BJ (cell line): Measurements from ENCODE around the gene CD226. TPM values are rescaled to one million over a fixed set of nuclear protein-coding genes. Genes with fewer than 3 reads are reported as not detected.

ENCODE experiments used
- CTCF ChIA-PET: fragments of 350-600 bp; formaldehyde crosslinking; extraction: SDS; loops from one replicate; lab custom pipeline; 2021; ENCODE audit warnings: antibody characterized with exemption, inconsistent platforms; lab: Yijun Ruan, JAX
- POLR2A ChIA-PET: fragments of 300-600 bp; sonication (Branson Sonifier 250); formaldehyde crosslinking; extraction: SDS; loops from one replicate; lab custom pipeline; 2021; ENCODE audit warnings: antibody characterized with exemption; lab: Charles Lee
- DNase-seq: peaks from one replicate; pipeline ENCODE4 v3.0.0-alpha.2; 2011; ENCODE audit warnings: low read depth
- H3K27me3 ChIP-seq: 2 replicates; pipeline ENCODE4 v1.6.0; 2011; ENCODE audit warnings: low read length; ENCODE audit not compliant: control insufficient read depth, insufficient read depth
- H3K36me3 ChIP-seq: 2 replicates; pipeline ENCODE4 v1.5.1; 2011; ENCODE audit warnings: low read length; ENCODE audit not compliant: control insufficient read depth, insufficient read depth
- H3K4me3 ChIP-seq: 2 replicates; pipeline ENCODE4 v1.5.1; 2011; ENCODE audit warnings: low read depth, mild to moderate bottlenecking, control low read depth, low read length
- polyA plus RNA-seq: library from polyadenylated mRNA; depleted of rRNA; stranded (reverse); fragments of >200 nt; gene quantifications from 2 replicates; pipeline ENCODE4 v1.2.3, GENCODE V29; 2011
- TF ChIP-seq, protein P1 (sequence below): IDR thresholded peaks from 2 replicates; pipeline ENCODE4 v1.5.1; 2011; ENCODE audit warnings: low read depth, mild to moderate bottlenecking, control low read depth, inconsistent platforms, low read length, moderate library complexity; ENCODE audit not compliant: insufficient read depth

Gene CD226
- polyA plus RNA-seq, 1 experiment: 0.13 TPM

DNA sequence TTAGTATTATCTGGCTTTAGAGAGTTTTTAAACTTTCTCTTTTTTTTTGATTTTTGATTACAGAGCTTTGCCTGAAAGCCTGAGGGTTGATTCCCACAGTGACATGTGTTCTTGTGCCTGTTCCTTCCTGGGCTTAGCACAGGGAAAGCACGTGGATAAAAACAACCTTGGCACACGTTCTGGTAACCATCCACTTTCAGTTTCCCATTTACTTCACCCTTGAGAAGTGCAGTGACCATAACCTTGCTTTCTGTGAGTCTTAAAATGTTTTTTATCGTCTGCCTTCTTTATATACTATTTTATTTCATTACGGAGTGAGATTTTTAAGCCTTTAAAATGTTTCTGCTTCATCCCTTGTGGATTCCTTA lies 11.5 kb downstream of the CD226 start:
- TF ChIP-seq, protein P1, sequence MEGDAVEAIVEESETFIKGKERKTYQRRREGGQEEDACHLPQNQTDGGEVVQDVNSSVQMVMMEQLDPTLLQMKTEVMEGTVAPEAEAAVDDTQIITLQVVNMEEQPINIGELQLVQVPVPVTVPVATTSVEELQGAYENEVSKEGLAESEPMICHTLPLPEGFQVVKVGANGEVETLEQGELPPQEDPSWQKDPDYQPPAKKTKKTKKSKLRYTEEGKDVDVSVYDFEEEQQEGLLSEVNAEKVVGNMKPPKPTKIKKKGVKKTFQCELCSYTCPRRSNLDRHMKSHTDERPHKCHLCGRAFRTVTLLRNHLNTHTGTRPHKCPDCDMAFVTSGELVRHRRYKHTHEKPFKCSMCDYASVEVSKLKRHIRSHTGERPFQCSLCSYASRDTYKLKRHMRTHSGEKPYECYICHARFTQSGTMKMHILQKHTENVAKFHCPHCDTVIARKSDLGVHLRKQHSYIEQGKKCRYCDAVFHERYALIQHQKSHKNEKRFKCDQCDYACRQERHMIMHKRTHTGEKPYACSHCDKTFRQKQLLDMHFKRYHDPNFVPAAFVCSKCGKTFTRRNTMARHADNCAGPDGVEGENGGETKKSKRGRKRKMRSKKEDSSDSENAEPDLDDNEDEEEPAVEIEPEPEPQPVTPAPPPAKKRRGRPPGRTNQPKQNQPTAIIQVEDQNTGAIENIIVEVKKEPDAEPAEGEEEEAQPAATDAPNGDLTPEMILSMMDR: no peak
- ChIA-PET POLR2A (no interaction called here), CTCF (no interaction called here)
- Histone ChIP-seq H3K4me3 (no peak overlapping the region), H3K36me3 (no peaks in the 10 kb centered on the region), H3K27me3 (no peaks in the 10 kb centered on the region)
- DNase-seq: no peak

DNA sequence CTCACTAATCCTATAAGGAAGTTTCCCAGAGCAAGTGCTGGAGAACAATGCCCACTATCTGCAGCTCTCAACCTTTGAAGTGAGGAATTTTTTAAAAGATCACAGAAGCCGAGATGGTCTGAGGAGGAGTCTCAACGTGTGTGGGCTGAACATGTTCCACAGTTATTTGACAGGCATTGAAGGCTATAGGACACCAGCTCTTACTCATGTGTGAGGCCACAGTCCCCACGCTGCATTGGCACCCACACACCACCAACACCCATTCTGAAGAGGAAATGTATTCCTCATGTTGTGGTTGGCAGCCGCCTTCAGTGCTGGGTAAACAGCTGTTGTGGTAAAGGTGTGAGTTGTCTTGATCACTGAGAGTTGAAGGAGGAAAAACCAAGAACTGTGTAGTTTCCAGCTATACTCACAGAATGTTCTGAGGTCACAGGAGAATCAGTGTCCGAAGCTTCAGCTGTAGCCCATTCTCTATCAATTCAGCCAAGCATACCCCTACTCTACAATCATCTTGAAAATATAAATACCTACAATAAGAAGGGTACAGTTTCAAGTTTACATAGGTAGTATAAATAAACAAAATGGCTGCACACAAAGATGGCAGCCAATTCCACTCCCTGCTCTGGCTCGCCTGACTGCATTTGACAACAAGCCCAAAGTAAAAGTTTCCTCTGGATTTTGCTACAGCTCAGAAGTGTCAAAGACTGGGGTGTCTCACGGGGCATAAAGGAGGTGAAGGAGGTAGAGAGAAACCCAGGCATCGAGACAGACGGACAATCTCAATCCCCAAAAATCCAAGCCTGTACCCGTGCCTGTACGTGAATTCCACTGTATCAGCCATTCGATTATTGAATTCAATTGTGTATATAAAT lies 12.1 kb downstream of the CD226 start:
- Histone ChIP-seq H3K27me3 (no peaks in the 10 kb centered on the region), H3K36me3 (no peaks in the 10 kb centered on the region), H3K4me3 (no peak overlapping the region)
- no peak for DNase-seq
- CTCF ChIA-PET: interaction anchor here (2.0 kb wide), 1 partner anchor 19 kb away, joined by 6 read pairs; no protein-coding TSS in a partner anchor
- TF ChIP-seq, protein P1: no peak
- POLR2A ChIA-PET: interaction anchor here (0.5 kb wide), 1 partner anchor 12 kb away, joined by 4 read pairs; the partner anchor contains the start of gene CD226

DNA sequence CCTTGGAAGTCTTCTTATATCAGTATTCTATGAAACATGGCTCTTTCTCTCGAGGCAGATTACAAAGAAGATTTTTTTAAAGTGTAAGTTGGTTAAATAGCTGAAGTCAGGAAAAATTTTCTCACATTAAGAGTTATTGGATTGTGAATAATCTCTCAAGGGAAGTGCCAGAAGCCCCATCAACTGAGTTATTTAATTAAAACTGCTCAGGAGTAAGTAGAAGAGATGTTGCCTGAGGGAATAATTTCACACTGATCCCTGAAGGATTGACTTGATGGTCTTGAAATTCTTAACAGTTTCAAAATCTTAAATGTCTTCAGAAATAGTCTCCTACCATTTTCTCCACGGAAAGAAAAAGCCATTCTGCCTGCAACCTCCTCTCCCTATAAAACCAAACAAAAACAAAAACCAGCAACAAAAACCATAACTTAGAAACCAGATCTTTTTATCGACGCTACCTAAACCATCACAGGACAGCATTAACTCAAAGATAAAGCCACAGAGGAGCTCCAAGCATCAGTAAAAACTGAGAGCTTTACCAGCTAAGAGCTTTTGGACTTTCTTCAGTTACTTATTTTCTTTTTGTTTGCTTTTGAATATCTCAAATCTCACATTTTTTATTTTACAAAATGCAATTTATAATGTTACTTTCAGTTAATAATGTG lies 12.9 kb downstream of the CD226 start:
- no peak overlapping the region for H3K4me3 ChIP-seq
- no peaks in the 10 kb centered on the region for H3K36me3 ChIP-seq
- no peaks in the 10 kb centered on the region for H3K27me3 ChIP-seq
- ChIA-PET CTCF (interaction anchor here (2.0 kb wide), 1 partner anchor 18 kb away, joined by 6 read pairs; no protein-coding TSS in a partner anchor), POLR2A (interaction anchor here (0.5 kb wide), 1 partner anchor 13 kb away, joined by 4 read pairs; the partner anchor contains the start of gene CD226)
- TF ChIP-seq, protein P1: no peak
- DNase-seq: no peak

DNA sequence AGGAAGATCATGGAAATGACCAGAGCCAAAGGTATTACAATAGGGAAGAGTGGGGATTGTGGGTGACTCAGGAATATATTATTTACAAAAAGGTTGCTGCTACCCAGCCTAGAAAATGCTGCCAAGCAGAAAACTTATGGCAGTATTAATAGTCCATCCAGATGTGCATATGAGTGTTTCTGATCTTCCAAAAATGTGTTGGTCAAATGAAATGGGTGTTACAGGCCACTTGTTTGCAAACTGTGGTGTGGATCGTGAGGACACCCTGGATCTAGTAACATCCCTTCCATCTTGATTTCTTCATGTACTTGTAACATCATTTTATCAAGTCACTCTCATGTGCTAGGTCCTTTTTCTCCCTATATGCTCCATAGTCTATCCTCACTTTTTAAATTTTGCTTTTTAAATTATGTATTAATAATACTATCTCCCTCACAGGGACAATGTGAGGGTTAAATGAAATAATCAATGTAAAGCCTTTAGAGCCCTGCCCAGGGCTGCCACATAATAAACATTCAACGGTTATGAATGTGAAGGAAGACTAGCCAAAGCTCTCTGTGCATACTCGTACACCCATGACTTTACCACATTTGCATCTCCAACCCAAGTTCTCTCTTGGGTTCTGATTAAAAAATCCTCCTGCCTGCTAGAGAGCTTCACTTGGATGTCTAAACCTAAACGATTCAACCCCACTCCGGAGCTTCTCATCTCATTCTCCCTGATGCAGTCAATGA lies 18.5 kb downstream of the CD226 start:
- Histone ChIP-seq H3K27me3 (no peaks in the 10 kb centered on the region), H3K4me3 (no peak overlapping the region), H3K36me3 (no peaks in the 10 kb centered on the region)
- TF ChIP-seq, protein P1: no peak
- CTCF ChIA-PET: interaction anchor here (1.4 kb wide), 1 partner anchor 12 kb away, joined by 3 read pairs; no protein-coding TSS in a partner anchor
- DNase-seq: no peak
- POLR2A ChIA-PET: no interaction called here
